ENCODE data around the gene CHIC2. TPM values are rescaled to one million over a fixed set of nuclear protein-coding genes. Genes with fewer than 3 reads are reported as not detected.
A peak's percentile ranks its signal among the peaks of the same experiment; 100 is the strongest.

Gene CHIC2
- total and polyA plus RNA-seq, 2 donors (not counting 1 experiment from before 2014, with no cell fraction given), result 39.4 to 52.0 TPM

DNA sequence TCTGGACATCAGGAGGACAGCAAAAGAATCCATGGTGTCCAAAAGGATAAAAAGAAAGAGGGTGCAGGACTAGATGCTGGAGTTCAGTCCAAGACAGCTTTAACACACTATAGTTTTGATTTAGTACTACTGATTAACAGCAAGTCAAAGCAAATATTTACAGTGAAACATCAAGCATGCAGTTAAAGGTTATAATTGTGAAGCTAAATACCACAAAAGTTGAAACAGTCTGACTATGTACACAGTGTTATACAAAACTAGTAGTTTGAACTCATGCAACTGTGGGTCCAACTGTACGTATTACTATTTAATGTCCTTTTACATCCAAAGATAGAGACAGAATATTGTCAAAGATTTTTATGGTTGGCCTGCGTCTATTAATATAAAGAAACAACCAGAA is 57.6 kb downstream of the CHIC2 start:
- Histone ChIP-seq H3K27ac (ENCODE audit: insufficient read depth, low read length) (no peak overlapping the region), H3K4me1 (ENCODE audit: control insufficient read depth, extremely low read depth, insufficient read depth, low read length) (no peaks in the 10 kb centered on the region), H3K4me3 (replicated peaks in 1 of 4; ENCODE audit: control extremely low read depth in 1 of 4, insufficient read depth in 1 of 4, low read depth in 3 of 4, low read length in 4 of 4) (no peak overlapping the region), H3K9me3 (ENCODE audit: control insufficient read depth, insufficient read depth, low read depth, low read length) (no peaks in the 10 kb centered on the region), H4K20me1 (ENCODE audit: control insufficient read depth, extremely low read depth, insufficient read depth, low read length) (no peaks in the 10 kb centered on the region), H2AFZ (ENCODE audit: low read length) (no peak overlapping the region), H3K79me2 (ENCODE audit: control insufficient read depth, insufficient read depth, low read length) (peaks cover 2% of the 10 kb centered on the region), H3K9ac (ENCODE audit: insufficient read depth, low read length) (no peak overlapping the region), H3K27me3 (ENCODE audit: control insufficient read depth, insufficient read depth, low read length) (no peaks in the 10 kb centered on the region), H3K4me2 (ENCODE audit: extremely low read depth, insufficient read depth, low read length) (no peak overlapping the region), H3K36me3 (ENCODE audit: control insufficient read depth, insufficient read depth, low read length) (peaks cover 2% of the 10 kb centered on the region)
- TF ChIP-seq, protein P1, sequence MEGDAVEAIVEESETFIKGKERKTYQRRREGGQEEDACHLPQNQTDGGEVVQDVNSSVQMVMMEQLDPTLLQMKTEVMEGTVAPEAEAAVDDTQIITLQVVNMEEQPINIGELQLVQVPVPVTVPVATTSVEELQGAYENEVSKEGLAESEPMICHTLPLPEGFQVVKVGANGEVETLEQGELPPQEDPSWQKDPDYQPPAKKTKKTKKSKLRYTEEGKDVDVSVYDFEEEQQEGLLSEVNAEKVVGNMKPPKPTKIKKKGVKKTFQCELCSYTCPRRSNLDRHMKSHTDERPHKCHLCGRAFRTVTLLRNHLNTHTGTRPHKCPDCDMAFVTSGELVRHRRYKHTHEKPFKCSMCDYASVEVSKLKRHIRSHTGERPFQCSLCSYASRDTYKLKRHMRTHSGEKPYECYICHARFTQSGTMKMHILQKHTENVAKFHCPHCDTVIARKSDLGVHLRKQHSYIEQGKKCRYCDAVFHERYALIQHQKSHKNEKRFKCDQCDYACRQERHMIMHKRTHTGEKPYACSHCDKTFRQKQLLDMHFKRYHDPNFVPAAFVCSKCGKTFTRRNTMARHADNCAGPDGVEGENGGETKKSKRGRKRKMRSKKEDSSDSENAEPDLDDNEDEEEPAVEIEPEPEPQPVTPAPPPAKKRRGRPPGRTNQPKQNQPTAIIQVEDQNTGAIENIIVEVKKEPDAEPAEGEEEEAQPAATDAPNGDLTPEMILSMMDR (conservative IDR thresholded peaks at IDR 0.05 in 1 of 2, IDR thresholded peaks at IDR 0.05 in 1 of 2; ENCODE audit: low read depth in 1 of 2, low read length in 2 of 2), result no peak
- no peak for TF ChIP-seq EZH2 (IDR thresholded peaks at IDR 0.05; ENCODE audit: low read length, missing control alignments)
- DNase-seq (ENCODE audit: low read depth in 2 of 2), result no peak

DNA sequence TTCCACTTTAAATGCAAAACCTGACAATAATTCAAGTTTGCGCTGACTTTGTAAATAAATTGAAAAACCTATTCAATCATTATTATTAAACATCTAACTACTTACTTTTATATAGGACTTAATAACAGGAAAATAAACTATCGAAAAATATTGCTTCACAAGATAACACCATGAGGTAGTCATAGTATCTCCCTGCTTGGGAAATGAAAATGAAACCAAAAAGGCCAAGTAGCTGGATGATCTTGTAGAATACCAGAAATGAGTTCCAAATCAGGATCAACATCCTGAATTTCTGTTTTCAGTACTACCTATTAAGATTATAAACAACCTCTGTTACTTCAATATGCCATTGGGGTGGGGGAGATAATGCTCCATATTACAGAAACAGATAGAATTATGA is 58.9 kb downstream of the CHIC2 start:
- H3K27ac ChIP-seq (ENCODE audit: insufficient read depth, low read length), result no peak overlapping the region
- peak overlapping the region in 2 of 4 experiments; percentile 20 to 39 for H3K4me3 ChIP-seq (replicated peaks in 1 of 4; ENCODE audit: control extremely low read depth in 1 of 4, insufficient read depth in 1 of 4, low read depth in 3 of 4, low read length in 4 of 4)
- peak; percentile 22 to 66 for DNase-seq (ENCODE audit: low read depth in 2 of 2)
- TF ChIP-seq, protein P1 (conservative IDR thresholded peaks at IDR 0.05 in 1 of 2, IDR thresholded peaks at IDR 0.05 in 1 of 2; ENCODE audit: low read depth in 1 of 2, low read length in 2 of 2), result no peak
- TF ChIP-seq EZH2 (IDR thresholded peaks at IDR 0.05; ENCODE audit: low read length, missing control alignments), result no peak
- H3K36me3 ChIP-seq (ENCODE audit: control insufficient read depth, insufficient read depth, low read length), result peaks cover 2% of the 10 kb centered on the region
- H3K4me1 ChIP-seq (ENCODE audit: control insufficient read depth, extremely low read depth, insufficient read depth, low read length), result no peaks in the 10 kb centered on the region
- H3K27me3 ChIP-seq (ENCODE audit: control insufficient read depth, insufficient read depth, low read length), result no peaks in the 10 kb centered on the region
- H3K9ac ChIP-seq (ENCODE audit: insufficient read depth, low read length), result no peak overlapping the region
- H3K79me2 ChIP-seq (ENCODE audit: control insufficient read depth, insufficient read depth, low read length), result peaks cover 2% of the 10 kb centered on the region
- H3K4me2 ChIP-seq (ENCODE audit: extremely low read depth, insufficient read depth, low read length), result peak overlapping the region; percentile 62
- no peaks in the 10 kb centered on the region for H4K20me1 ChIP-seq (ENCODE audit: control insufficient read depth, extremely low read depth, insufficient read depth, low read length)
- H2AFZ ChIP-seq (ENCODE audit: low read length), result no peak overlapping the region
- H3K9me3 ChIP-seq (ENCODE audit: control insufficient read depth, insufficient read depth, low read depth, low read length), result no peaks in the 10 kb centered on the region

DNA sequence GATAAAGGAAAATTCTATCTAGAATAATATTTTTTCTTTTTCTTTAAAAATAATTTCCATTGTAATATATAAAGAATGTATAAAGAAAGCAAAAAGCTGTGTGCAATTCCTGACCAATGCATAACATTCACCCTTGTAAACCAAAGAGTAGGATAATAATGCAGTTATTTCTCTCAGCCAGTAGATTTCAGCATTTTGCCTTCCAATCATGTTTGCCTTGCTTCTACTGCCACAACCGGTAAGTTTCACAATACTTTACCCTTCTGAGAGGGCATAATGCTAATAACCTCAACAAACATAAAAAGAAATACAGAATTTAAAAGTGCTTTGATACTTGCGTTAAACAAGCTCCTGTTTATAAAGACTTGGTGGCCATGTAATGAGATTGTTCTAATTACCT is 59.9 kb downstream of the CHIC2 start:
- Histone ChIP-seq H3K9ac (ENCODE audit: insufficient read depth, low read length) (no peak overlapping the region), H3K27ac (ENCODE audit: insufficient read depth, low read length) (no peak overlapping the region), H3K4me1 (ENCODE audit: control insufficient read depth, extremely low read depth, insufficient read depth, low read length) (no peaks in the 10 kb centered on the region), H3K79me2 (ENCODE audit: control insufficient read depth, insufficient read depth, low read length) (peaks cover 2% of the 10 kb centered on the region), H2AFZ (ENCODE audit: low read length) (no peak overlapping the region), H3K4me2 (ENCODE audit: extremely low read depth, insufficient read depth, low read length) (no peak overlapping the region), H3K4me3 (replicated peaks in 1 of 4; ENCODE audit: control extremely low read depth in 1 of 4, insufficient read depth in 1 of 4, low read depth in 3 of 4, low read length in 4 of 4) (no peak overlapping the region), H3K36me3 (ENCODE audit: control insufficient read depth, insufficient read depth, low read length) (peaks cover 2% of the 10 kb centered on the region), H3K27me3 (ENCODE audit: control insufficient read depth, insufficient read depth, low read length) (no peaks in the 10 kb centered on the region), H3K9me3 (ENCODE audit: control insufficient read depth, insufficient read depth, low read depth, low read length) (no peaks in the 10 kb centered on the region), H4K20me1 (ENCODE audit: control insufficient read depth, extremely low read depth, insufficient read depth, low read length) (no peaks in the 10 kb centered on the region)
- no peak for DNase-seq (ENCODE audit: low read depth in 2 of 2)
- no peak for TF ChIP-seq EZH2 (IDR thresholded peaks at IDR 0.05; ENCODE audit: low read length, missing control alignments)
- TF ChIP-seq, protein P1 (conservative IDR thresholded peaks at IDR 0.05 in 1 of 2, IDR thresholded peaks at IDR 0.05 in 1 of 2; ENCODE audit: low read depth in 1 of 2, low read length in 2 of 2), result no peak

Data from fibroblast of lung (primary cell).